Upper lobe of left lung (tissue), 4 donors: ENCODE data around the gene C1orf198.

Experiments used
- POLR2A ChIP-seq, 4 donors: fragments of 450-650 bp; IDR thresholded peaks; one replicate each; pipeline ENCODE4 v1.5.1; 2016 to 2017; ENCODE audit warnings: antibody characterized with exemption in 4 of 4, mild to moderate bottlenecking in 2 of 4
- POLR2AphosphoS5 ChIP-seq, 2 donors: sonication (generic); formaldehyde crosslinking; IDR thresholded peaks; one replicate each; pipeline ENCODE4 v1.5.1; 2017; ENCODE audit warnings: antibody characterized with exemption in 2 of 2
- TF ChIP-seq, protein P1 (sequence below), 6 experiments: fragments of 450-650 bp in 4 of 6; fragments of 200-600 bp in 2 of 6; sonication (generic) in 2 of 6; IDR thresholded peaks; one replicate each; pipeline ENCODE4 v1.5.1; 2016 to 2019; ENCODE audit warnings: antibody characterized with exemption in 6 of 6

DNA sequence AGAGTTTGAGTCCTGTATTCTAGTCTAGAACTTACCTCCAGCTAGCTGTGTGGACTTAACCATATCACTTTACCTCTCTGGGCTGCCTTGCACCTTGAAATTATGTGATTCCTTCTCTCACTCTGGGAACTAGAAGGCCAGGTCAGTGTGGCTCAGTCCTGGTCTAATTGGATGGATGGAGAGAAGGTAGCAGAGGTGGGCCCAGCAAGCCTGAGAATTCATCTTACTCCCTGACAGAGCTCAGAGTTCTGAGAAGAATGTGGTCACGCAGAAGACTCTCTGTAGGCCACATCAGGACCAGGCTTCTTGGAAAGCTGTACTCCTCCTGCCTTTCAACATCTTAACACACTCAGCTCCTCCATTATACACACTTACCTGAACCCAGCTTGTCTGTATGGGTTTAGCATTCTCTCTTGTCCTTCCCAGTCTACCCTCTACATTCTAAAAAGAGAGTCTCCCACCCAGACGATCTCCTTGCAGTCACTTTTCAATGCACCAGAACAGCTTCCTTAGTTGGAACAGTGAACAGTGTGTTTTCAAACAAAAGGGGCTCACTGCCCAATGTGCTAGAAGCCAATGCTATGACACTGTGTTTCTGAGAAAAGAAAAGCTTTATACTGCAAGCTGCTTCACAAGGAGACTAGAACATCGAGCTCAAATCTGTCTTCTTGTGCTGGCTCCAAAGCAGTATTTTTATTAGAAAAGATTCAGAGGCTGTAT is 60.6 kb downstream of the C1orf198 start:
- TF ChIP-seq, protein P1, sequence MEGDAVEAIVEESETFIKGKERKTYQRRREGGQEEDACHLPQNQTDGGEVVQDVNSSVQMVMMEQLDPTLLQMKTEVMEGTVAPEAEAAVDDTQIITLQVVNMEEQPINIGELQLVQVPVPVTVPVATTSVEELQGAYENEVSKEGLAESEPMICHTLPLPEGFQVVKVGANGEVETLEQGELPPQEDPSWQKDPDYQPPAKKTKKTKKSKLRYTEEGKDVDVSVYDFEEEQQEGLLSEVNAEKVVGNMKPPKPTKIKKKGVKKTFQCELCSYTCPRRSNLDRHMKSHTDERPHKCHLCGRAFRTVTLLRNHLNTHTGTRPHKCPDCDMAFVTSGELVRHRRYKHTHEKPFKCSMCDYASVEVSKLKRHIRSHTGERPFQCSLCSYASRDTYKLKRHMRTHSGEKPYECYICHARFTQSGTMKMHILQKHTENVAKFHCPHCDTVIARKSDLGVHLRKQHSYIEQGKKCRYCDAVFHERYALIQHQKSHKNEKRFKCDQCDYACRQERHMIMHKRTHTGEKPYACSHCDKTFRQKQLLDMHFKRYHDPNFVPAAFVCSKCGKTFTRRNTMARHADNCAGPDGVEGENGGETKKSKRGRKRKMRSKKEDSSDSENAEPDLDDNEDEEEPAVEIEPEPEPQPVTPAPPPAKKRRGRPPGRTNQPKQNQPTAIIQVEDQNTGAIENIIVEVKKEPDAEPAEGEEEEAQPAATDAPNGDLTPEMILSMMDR (IDR thresholded peaks at IDR 0.05), result no peak
- TF ChIP-seq POLR2A (IDR thresholded peaks at IDR 0.05), result no peak
- TF ChIP-seq POLR2AphosphoS5 (IDR thresholded peaks at IDR 0.05), result no peak
